ENCODE measurements around the gene PHF24. TPM values are rescaled to one million over a fixed set of nuclear protein-coding genes. Genes with fewer than 3 reads are reported as not detected.
"Not testable (repeated sequence)": the region's sequence is repeated elsewhere in the genome, so short reads cannot be mapped to it uniquely, and the experiment has no call there.

PHF24 gene
- total RNA-seq (1 to 10 TPM in 2 of 4 donors, under 1 TPM in 2; 0.66 to 2.2 (median 0.87) TPM), polyA plus RNA-seq (under 1 TPM in 2 of 3 donors, not detected in 1; under 0.01 to 0.60 TPM)

GRCh38 chr9:34957492-34958410 is at the start of gene PHF24:
Gene PHF24, plus strand, starts transcription at chr9:34958285. Its CDS starts 13,014 bp downstream, at chr9:34971299.
- H3K4me3 ChIP-seq = peak within 1 kb of the TSS in 3 of 4 donors; percentile 43 to 58 (median 57)
- H3K36me3 ChIP-seq = no peaks in the 10 kb centered on the region
- intact Hi-C loops (cut with DNase I) = no loop called here
- no peak for DNase-seq
- H3K27ac ChIP-seq = no peak within 1 kb of the TSS
- TF ChIP-seq, protein P1, sequence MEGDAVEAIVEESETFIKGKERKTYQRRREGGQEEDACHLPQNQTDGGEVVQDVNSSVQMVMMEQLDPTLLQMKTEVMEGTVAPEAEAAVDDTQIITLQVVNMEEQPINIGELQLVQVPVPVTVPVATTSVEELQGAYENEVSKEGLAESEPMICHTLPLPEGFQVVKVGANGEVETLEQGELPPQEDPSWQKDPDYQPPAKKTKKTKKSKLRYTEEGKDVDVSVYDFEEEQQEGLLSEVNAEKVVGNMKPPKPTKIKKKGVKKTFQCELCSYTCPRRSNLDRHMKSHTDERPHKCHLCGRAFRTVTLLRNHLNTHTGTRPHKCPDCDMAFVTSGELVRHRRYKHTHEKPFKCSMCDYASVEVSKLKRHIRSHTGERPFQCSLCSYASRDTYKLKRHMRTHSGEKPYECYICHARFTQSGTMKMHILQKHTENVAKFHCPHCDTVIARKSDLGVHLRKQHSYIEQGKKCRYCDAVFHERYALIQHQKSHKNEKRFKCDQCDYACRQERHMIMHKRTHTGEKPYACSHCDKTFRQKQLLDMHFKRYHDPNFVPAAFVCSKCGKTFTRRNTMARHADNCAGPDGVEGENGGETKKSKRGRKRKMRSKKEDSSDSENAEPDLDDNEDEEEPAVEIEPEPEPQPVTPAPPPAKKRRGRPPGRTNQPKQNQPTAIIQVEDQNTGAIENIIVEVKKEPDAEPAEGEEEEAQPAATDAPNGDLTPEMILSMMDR (IDR thresholded peaks at IDR 0.05) = no peak
- TF ChIP-seq POLR2AphosphoS5 (IDR thresholded peaks at IDR 0.05) (no peak), EP300 (IDR thresholded peaks at IDR 0.05) (no peak)
- H3K9me3 ChIP-seq = no peaks in the 10 kb centered on the region
- WGBS, 2 donors = 1% methylated on average over 116 of the region's 116 CpGs
- H3K27me3 ChIP-seq = peaks cover 12 to 31% (median 20%) of the 10 kb centered on the region in 3 donors
- peaks cover 0 to 15% (median 11%) of the 10 kb centered on the region in 4 donors for H3K4me1 ChIP-seq

DNA sequence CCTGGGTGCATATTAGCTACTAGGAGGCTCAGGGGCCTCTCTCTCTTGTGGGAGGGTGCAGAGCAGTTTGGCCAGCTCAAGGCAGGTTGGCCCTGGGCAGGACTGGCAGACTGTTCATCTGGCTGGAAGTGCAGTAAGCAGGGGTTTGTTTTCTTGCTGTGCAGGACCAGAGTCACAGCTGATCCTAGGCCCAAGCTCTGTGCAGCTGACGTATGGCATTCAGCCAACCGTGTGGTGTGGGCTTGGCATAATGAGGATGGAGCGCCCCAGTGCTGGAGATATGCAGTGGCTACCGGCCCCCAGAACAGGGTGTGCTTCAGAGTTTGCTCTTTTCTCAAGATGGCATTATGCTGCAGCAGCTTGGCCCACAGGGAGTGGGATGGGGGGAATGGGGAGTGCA is 31.0 kb upstream of the PHF24 start:
- intact Hi-C loops (cut with DNase I) = no loop called here
- WGBS, 2 donors = 87 to 90% methylated on average over 4 of the region's 4 CpGs
- no peak for DNase-seq
- TF ChIP-seq EP300 (IDR thresholded peaks at IDR 0.05) = no peak
- no peak for TF ChIP-seq POLR2A (IDR thresholded peaks at IDR 0.05)
- TF ChIP-seq, protein P1 (IDR thresholded peaks at IDR 0.05) = no peak
- no peak for TF ChIP-seq POLR2AphosphoS5 (IDR thresholded peaks at IDR 0.05)
- H3K4me3 ChIP-seq = no peak overlapping the region
- H3K27me3 ChIP-seq = no peaks in the 10 kb centered on the region
- no peak overlapping the region for H3K27ac ChIP-seq
- peaks cover 0 to 2% (median 0%) of the 10 kb centered on the region in 4 donors for H3K9me3 ChIP-seq
- no peaks in the 10 kb centered on the region for H3K36me3 ChIP-seq
- no peaks in the 10 kb centered on the region for H3K4me1 ChIP-seq

DNA sequence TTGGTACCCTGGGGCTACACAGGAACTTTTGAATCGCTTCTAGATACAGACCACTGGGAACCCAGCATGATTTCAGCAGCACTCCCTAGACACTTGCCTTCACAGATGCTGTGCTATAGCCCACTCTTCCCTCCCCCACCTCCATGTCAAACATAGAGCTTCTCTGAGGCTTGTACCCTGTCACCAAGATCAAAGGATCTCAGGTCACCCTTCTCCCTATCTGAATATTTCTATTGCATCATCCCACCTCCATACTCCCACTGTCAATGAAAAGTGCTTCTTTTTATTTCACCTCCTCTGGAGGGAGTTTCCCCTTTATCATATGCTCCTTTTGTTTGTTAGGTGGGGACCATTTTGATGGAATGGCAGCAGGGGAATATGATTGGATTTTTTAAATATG is 29.2 kb upstream of the PHF24 start:
- DNase-seq = no peak
- Histone ChIP-seq H3K27me3 (no peaks in the 10 kb centered on the region), H3K27ac (no peak overlapping the region), H3K4me3 (no peak overlapping the region), H3K36me3 (no peaks in the 10 kb centered on the region), H3K4me1 (no peaks in the 10 kb centered on the region), H3K9me3 (peaks cover 0 to 2% (median 0%) of the 10 kb centered on the region in 4 donors)
- intact Hi-C loops (cut with DNase I) = no loop called here
- TF ChIP-seq, protein P1 (IDR thresholded peaks at IDR 0.05) = no peak
- no peak for TF ChIP-seq POLR2A (IDR thresholded peaks at IDR 0.05)
- no peak for TF ChIP-seq POLR2AphosphoS5 (IDR thresholded peaks at IDR 0.05)
- TF ChIP-seq EP300 (IDR thresholded peaks at IDR 0.05) = no peak
- WGBS, 2 donors = 87 to 91% methylated on average over 1 of the region's 1 CpG

DNA sequence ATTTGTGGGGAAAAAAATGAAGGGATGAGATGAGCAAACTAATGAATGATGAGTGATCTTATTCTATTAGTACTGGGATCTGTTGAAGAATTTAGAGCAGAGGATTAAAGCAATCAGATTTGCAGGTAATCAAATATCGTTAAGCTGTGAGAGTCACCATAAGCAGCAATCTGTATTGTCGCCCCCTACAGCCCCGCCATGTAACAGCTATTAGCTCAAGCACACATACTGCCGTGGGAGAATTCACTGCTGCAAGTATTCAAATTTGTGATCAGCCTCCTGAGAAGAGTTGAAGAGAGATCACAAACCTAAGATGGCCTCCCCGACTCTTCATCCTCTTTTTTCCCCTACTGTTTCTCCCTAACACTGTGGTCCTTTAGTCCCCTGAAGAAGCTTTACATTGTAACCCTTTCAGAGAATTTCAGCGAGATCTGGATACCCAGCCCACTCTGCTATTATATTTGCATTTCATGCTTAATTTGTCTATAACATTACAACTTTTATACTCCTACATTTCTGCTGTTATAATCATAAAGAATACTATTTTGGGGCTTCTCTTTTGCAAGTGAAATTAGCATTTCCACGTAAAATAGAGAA is 28.5 kb upstream of the PHF24 start:
- intact Hi-C loops (cut with DNase I) = no loop called here
- H3K4me1 ChIP-seq = no peaks in the 10 kb centered on the region
- WGBS, 2 donors = 25 to 29% methylated on average over 7 of the region's 7 CpGs
- no peaks in the 10 kb centered on the region for H3K27me3 ChIP-seq
- no peak for DNase-seq
- no peaks in the 10 kb centered on the region for H3K36me3 ChIP-seq
- TF ChIP-seq POLR2A (IDR thresholded peaks at IDR 0.05) (no peak), POLR2AphosphoS5 (IDR thresholded peaks at IDR 0.05) (no peak)
- TF ChIP-seq, protein P1 (IDR thresholded peaks at IDR 0.05) = peak in 1 of 4 experiments; percentile 18
- no peak overlapping the region for H3K4me3 ChIP-seq
- no peak overlapping the region for H3K27ac ChIP-seq
- peaks cover 0 to 2% (median 0%) of the 10 kb centered on the region in 4 donors for H3K9me3 ChIP-seq

DNA sequence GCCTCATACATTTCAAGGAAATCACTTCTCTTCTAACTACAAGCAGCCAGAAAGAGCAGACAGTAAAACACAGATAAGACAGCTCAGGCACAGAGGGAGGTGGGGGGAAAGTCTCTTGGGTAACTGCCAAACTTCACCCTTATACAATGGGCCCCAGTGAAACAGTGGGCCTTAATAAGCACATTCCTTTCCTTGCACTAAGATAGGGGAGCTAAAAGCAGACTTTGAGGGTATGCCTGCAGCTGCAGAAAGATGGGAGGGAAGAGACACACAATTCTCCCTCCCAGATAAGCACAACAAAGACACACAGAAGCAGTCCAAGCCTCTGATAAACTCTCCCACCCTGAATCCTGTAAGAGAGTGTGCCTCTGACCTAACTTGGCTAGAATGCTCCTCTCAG is 18.1 kb upstream of the PHF24 start:
- DNase-seq; H3K9me3 ChIP-seq; H3K27me3 ChIP-seq; H3K4me1 ChIP-seq; H3K36me3 ChIP-seq; H3K4me3 ChIP-seq; intact Hi-C loops (cut with DNase I); H3K27ac ChIP-seq: not testable (repeated sequence)

All from sigmoid colon (tissue), 7 donors.